HepG2 (cell line): ENCODE measurements around the gene JAK1. TPM values are rescaled to one million over a fixed set of nuclear protein-coding genes. Genes with fewer than 3 reads are reported as not detected.

Experiments
- ATAC-seq: fragments of 200-7000 bp; cut with Tn5 transposase; 3 replicates; pipeline ENCODE4 v1.9.1; 2020; ENCODE audit warnings: mild to moderate bottlenecking, moderate library complexity
- BruUV-seq: library from RNA; stranded (reverse); fragments of 400-500 nt; replicated peaks from 2 replicates; lab custom pipeline; 2021; lab: Mats Ljungman, UMichigan
- CTCF ChIA-PET: fragments of 300-600 bp; formaldehyde crosslinking; extraction: SDS; loops from one replicate; lab custom pipeline; 2021; ENCODE audit warnings: low total read pairs, inconsistent platforms, low intra/inter-chr PET ratio; lab: Yijun Ruan, JAX
- POLR2A ChIA-PET: fragments of 350-600 bp; sonication (Branson Sonifier 250); formaldehyde crosslinking; loops from one replicate; lab custom pipeline; 2020; ENCODE audit warnings: antibody characterized with exemption, inconsistent platforms; lab: Yijun Ruan, JAX
- DNase-seq: peaks from one replicate; pipeline ENCODE4 v3.0.0-alpha.2; 2015; ENCODE audit warnings: low spot score
- FAIRE-seq: peaks from 3 replicates; lab custom pipeline; 2011; peaks lifted over from hg19 to GRCh38; lab: Jason Lieb, UNC
- H2AFZ ChIP-seq: one replicate; pipeline ENCODE4 v1.6.1; 2011; ENCODE audit warnings: low read length, inconsistent platforms
- H3K27ac ChIP-seq: fragments of 300-600 bp; 3 replicates; pipeline ENCODE4 v1.8.0; 2011; ENCODE audit warnings: mixed run types, mild to moderate bottlenecking, mixed read lengths, low read length, inconsistent platforms; ENCODE audit not compliant: insufficient read depth; ENCODE audit errors: extremely low read length
- H3K27me3 ChIP-seq, 2 experiments: fragments of 200-600 bp in 1 of 2; 2 replicates in 1 of 2; 3 replicates in 1 of 2; pipeline versions ENCODE4 v1.6.0 to v1.8.0; 2011; ENCODE audit warnings: low read length in 2 of 2, mild to moderate bottlenecking in 2 of 2, moderate library complexity in 2 of 2, inconsistent platforms in 1 of 2; ENCODE audit not compliant: insufficient read depth in 2 of 2, control insufficient read depth in 1 of 2
- H3K36me3 ChIP-seq, 2 experiments: fragments of 200-600 bp in 1 of 2; replicated peaks in 1 of 2; 2 replicates in 1 of 2; 3 replicates in 1 of 2; pipeline versions ENCODE4 v1.5.1 to v1.8.0; 2011; ENCODE audit warnings: low read length in 2 of 2, inconsistent platforms in 1 of 2; ENCODE audit not compliant: insufficient read depth in 2 of 2, control insufficient read depth in 1 of 2
- H3K4me1 ChIP-seq: 2 replicates; pipeline ENCODE4 v1.5.1; 2012; ENCODE audit warnings: low read length, inconsistent platforms; ENCODE audit not compliant: insufficient read depth
- H3K4me2 ChIP-seq: 2 replicates; pipeline ENCODE4 v1.6.0; 2011; ENCODE audit warnings: low read depth, low read length, inconsistent platforms
- H3K4me3 ChIP-seq, 3 experiments: fragments of 200-600 bp in 1 of 3; sonication (generic), shearing (Covaris generic) in 1 of 3; replicated peaks in 1 of 3; 2 replicates each; pipeline ENCODE4 v1.5.1; 2011 to 2016; ENCODE audit warnings: low read length in 3 of 3, inconsistent platforms in 2 of 3, low read depth in 2 of 3, mild to moderate bottlenecking in 2 of 3, control low read depth in 1 of 3, mixed read lengths in 1 of 3; ENCODE audit not compliant: insufficient read depth in 1 of 3
- H3K79me2 ChIP-seq: one replicate; pipeline ENCODE4 v1.6.1; 2011; ENCODE audit warnings: low read length, inconsistent platforms; ENCODE audit not compliant: insufficient read depth
- H3K9ac ChIP-seq: 2 replicates; pipeline ENCODE4 v1.6.0; 2011; ENCODE audit warnings: mild to moderate bottlenecking, low read depth, low read length, inconsistent platforms; ENCODE audit not compliant: insufficient read depth
- H3K9me3 ChIP-seq: 2 replicates; pipeline ENCODE4 v1.5.1; 2012; ENCODE audit warnings: mild to moderate bottlenecking, low read length
- H4K20me1 ChIP-seq: 2 replicates; pipeline ENCODE4 v1.6.0; 2011; ENCODE audit warnings: inconsistent platforms, mild to moderate bottlenecking, low read length, moderate library complexity; ENCODE audit not compliant: insufficient read depth
- ATF7-NPFF ChIP-seq: sonication (generic); formaldehyde crosslinking; IDR thresholded peaks from 2 replicates; pipeline ENCODE4 v1.8.1; 2023; ENCODE audit warnings: mild to moderate bottlenecking, low read depth, missing genetic modification reagents, moderate library complexity
- CEBPB ChIP-seq: IDR thresholded peaks from 2 replicates; pipeline ENCODE4 v1.6.1; 2011; ENCODE audit warnings: low read depth, low read length, improper control_type of control experiment, borderline replicate concordance
- CENPX ChIP-seq: sonication (generic); formaldehyde crosslinking; IDR thresholded peaks from 2 replicates; pipeline ENCODE4 v1.9.0; 2021; ENCODE audit warnings: mild to moderate bottlenecking, missing genetic modification reagents, moderate library complexity
- FOSL2 ChIP-seq: sonication (generic); formaldehyde crosslinking; IDR thresholded peaks from 2 replicates; pipeline ENCODE4 v1.4.0; 2020; ENCODE audit warnings: missing genetic modification reagents
- FOXP1 ChIP-seq, 2 experiments: fragments of 450-650 bp in 1 of 2; IDR thresholded peaks; 2 replicates each; pipeline ENCODE4 v1.6.1; 2017 to 2018; ENCODE audit warnings: antibody characterized with exemption in 1 of 2
- LCORL ChIP-seq, 2 experiments: fragments of 450-650 bp in 1 of 2; sonication (generic) in 1 of 2; formaldehyde crosslinking in 1 of 2; IDR thresholded peaks; 2 replicates each; pipeline versions ENCODE4 v1.5.0 to v1.6.1; 2017 to 2020; ENCODE audit warnings: antibody characterized with exemption in 1 of 2, missing genetic modification reagents in 1 of 2
- MIER2 ChIP-seq: IDR thresholded peaks from 2 replicates; pipeline ENCODE4 v1.6.1; 2016; ENCODE audit warnings: missing biosample characterization, missing genetic modification reagents
- PPARG ChIP-seq: conservative IDR thresholded peaks from 2 replicates; pipeline ENCODE4 v1.6.1; 2016; ENCODE audit warnings: missing biosample characterization, missing genetic modification reagents
- ZBTB20 ChIP-seq: sonication (generic); formaldehyde crosslinking; IDR thresholded peaks from 2 replicates; pipeline ENCODE4 v1.8.1; 2023; ENCODE audit warnings: missing genetic modification reagents, low read depth, mild to moderate bottlenecking, borderline replicate concordance
- ZNF333 ChIP-seq: sonication (generic); formaldehyde crosslinking; IDR thresholded peaks from 2 replicates; pipeline ENCODE4 v1.4.0; 2020; ENCODE audit warnings: mild to moderate bottlenecking, missing genetic modification reagents, borderline replicate concordance
- ZSCAN22 ChIP-seq: sonication (generic); formaldehyde crosslinking; IDR thresholded peaks from 2 replicates; pipeline ENCODE4 v1.4.0; 2020; ENCODE audit warnings: mild to moderate bottlenecking, missing genetic modification reagents
- WGBS: methylation state at CpG from one replicate; pipeline ENCODE4 v1.1.6; 2017; ENCODE audit warnings: low lambda C conversion rate; 5-methylcytosine and 5-hydroxymethylcytosine counted together
- in situ Hi-C: cut with HindIII; loops from 2 replicates; pipeline ENCODE4 v1.10.0; 2017; ENCODE audit warnings: low pct_unique_long_range_greater_than_20kb; ENCODE audit not compliant: extremely low pct_ligation_motif_present
- intact Hi-C: fragments of 100-400 bp; cut with micrococcal nuclease; formaldehyde crosslinking; loops from one replicate; pipeline ENCODE4 v1.10.0; 2022; ENCODE audit not compliant: unreplicated experiment
- polyA plus RNA-seq, 8 experiments: library from polyadenylated mRNA; depleted of rRNA in 3 of 8; stranded (reverse) in 7 of 8; unstranded in 1 of 8; fragments of >200 nt; fragmentation: Illumina TruSeq in 4 of 8; extraction: Trizol in 4 of 8; gene quantifications; 2 replicates each; pipeline versions ENCODE4 v1.2.1 to v1.2.3, GENCODE V29; 2011 to 2016; ENCODE audit warnings: low read depth in 4 of 8, missing spikeins in 1 of 8, mixed read lengths in 1 of 8; ENCODE audit not compliant: insufficient read depth in 1 of 8
- total RNA-seq, 5 experiments: library from RNA; depleted of rRNA; stranded (reverse); fragments of >200 nt; fragmentation: Illumina TruSeq; extraction: Trizol; gene quantifications; 2 replicates each; pipeline ENCODE4 v1.2.3, GENCODE V29; 2016; ENCODE audit warnings: low read depth in 1 of 5
- TF ChIP-seq, protein P1 (sequence below): sonication (generic); formaldehyde crosslinking; IDR thresholded peaks from 2 replicates; pipeline ENCODE4 v1.4.0; 2020; ENCODE audit warnings: missing genetic modification reagents
- TF ChIP-seq, protein P2 (sequence below): sonication (generic); formaldehyde crosslinking; IDR thresholded peaks from 2 replicates; pipeline ENCODE4 v1.4.0; 2020; ENCODE audit warnings: missing genetic modification reagents
- TF ChIP-seq, protein P3 (sequence below): IDR thresholded peaks from 2 replicates; pipeline ENCODE4 v1.6.1; 2016; ENCODE audit warnings: low read depth, borderline replicate concordance

The JAK1 gene
- total and polyA plus RNA-seq, 2 of the 13 experiments (the other 11 are each of a cell fraction or from before 2014, with no cell fraction given), result 23.9 to 42.4 TPM

DNA sequence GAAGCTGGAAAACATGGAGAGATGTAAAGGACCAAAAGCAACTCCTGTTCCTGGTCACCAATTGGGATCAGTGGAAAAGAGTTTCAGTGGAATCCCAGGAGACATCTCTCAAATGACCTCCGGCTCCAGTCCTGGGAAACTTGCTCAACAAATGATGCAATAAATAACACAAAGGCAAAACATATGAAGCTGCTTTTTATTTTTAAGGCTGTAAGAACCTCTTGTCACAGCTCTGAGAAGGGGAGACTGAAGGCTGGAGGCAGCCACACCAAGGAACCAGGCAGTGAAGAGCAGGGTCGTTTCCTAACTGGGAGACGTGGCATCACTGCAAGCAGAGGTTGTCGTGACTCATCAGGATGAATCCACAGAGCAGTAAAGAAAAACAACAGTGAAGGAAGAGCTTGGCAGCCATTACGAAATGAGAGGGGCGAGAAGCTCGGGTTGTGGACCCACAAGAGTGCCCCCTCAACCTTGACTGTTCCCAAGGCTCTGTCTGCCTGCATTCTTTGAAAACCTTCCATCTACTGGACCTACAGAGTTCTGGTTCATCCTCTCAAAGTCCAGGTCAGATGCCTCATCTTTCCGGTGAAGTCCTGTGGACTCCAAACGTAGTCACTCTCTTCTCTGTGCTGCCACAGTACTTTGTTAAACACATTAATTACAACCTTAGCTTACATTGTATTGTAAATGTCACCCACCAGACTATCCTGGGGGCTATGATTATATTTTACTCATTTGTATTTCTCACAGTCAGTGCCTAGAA is 32.1 kb downstream of the JAK1 start:
- peak overlapping the region; percentile 63 for H3K27ac ChIP-seq
- ATAC-seq (peak; percentile 90), FAIRE-seq (no peak), DNase-seq (peak; percentile 61)
- 16% methylated on average over 9 of the region's 9 CpGs for WGBS
- BruUV-seq, result no TSS peak
- H4K20me1 ChIP-seq, result no peaks in the 10 kb centered on the region
- H3K27me3 ChIP-seq, result no peaks in the 10 kb centered on the region
- in situ Hi-C loops, result no loop called here
- peaks cover 63% of the 10 kb centered on the region for H3K79me2 ChIP-seq
- H3K9me3 ChIP-seq, result no peaks in the 10 kb centered on the region
- peak overlapping the region; percentile 71 for H3K4me2 ChIP-seq
- POLR2A ChIA-PET, result interaction anchor here (0.8 to 1.3 kb wide), 6 partner anchors 11 to 32 kb away, joined by 3 to 7 read pairs (median 3); partner anchors contain the start of gene JAK1
- H3K4me3 ChIP-seq, result peak overlapping the region; percentile 27 to 45 (median 34); a peak in 5 of 6 replicates
- peak overlapping the region; percentile 39; the same call in 1 of the 2 replicates for H3K9ac ChIP-seq
- H2AFZ ChIP-seq, result no peak overlapping the region
- H3K4me1 ChIP-seq, result peaks cover 43% of the 10 kb centered on the region
- intact Hi-C loops, result no loop called here
- H3K36me3 ChIP-seq, result no peaks in the 10 kb centered on the region
- CTCF ChIA-PET, result no interaction called here
- TF ChIP-seq FOXP1 (IDR thresholded peaks at IDR 0.05), result no peak
- TF ChIP-seq FOXP1 (CRISPR knock-in tag; IDR thresholded peaks at IDR 0.05), result peak; percentile 18; the same call in 1 of the 2 replicates
- no peak for TF ChIP-seq CENPX
- TF ChIP-seq ZBTB20, result no peak
- TF ChIP-seq ZNF333 (CRISPR knock-in tag), result no peak
- TF ChIP-seq FOSL2 (CRISPR knock-in tag), result peak; percentile 95
- TF ChIP-seq, protein P1, sequence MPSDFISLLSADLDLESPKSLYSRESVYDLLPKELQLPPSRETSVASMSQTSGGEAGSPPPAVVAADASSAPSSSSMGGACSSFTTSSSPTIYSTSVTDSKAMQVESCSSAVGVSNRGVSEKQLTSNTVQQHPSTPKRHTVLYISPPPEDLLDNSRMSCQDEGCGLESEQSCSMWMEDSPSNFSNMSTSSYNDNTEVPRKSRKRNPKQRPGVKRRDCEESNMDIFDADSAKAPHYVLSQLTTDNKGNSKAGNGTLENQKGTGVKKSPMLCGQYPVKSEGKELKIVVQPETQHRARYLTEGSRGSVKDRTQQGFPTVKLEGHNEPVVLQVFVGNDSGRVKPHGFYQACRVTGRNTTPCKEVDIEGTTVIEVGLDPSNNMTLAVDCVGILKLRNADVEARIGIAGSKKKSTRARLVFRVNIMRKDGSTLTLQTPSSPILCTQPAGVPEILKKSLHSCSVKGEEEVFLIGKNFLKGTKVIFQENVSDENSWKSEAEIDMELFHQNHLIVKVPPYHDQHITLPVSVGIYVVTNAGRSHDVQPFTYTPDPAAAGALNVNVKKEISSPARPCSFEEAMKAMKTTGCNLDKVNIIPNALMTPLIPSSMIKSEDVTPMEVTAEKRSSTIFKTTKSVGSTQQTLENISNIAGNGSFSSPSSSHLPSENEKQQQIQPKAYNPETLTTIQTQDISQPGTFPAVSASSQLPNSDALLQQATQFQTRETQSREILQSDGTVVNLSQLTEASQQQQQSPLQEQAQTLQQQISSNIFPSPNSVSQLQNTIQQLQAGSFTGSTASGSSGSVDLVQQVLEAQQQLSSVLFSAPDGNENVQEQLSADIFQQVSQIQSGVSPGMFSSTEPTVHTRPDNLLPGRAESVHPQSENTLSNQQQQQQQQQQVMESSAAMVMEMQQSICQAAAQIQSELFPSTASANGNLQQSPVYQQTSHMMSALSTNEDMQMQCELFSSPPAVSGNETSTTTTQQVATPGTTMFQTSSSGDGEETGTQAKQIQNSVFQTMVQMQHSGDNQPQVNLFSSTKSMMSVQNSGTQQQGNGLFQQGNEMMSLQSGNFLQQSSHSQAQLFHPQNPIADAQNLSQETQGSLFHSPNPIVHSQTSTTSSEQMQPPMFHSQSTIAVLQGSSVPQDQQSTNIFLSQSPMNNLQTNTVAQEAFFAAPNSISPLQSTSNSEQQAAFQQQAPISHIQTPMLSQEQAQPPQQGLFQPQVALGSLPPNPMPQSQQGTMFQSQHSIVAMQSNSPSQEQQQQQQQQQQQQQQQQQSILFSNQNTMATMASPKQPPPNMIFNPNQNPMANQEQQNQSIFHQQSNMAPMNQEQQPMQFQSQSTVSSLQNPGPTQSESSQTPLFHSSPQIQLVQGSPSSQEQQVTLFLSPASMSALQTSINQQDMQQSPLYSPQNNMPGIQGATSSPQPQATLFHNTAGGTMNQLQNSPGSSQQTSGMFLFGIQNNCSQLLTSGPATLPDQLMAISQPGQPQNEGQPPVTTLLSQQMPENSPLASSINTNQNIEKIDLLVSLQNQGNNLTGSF, result no peak
- no peak for TF ChIP-seq ATF7-NPFF (CRISPR knock-in tag)
- TF ChIP-seq, protein P2, sequence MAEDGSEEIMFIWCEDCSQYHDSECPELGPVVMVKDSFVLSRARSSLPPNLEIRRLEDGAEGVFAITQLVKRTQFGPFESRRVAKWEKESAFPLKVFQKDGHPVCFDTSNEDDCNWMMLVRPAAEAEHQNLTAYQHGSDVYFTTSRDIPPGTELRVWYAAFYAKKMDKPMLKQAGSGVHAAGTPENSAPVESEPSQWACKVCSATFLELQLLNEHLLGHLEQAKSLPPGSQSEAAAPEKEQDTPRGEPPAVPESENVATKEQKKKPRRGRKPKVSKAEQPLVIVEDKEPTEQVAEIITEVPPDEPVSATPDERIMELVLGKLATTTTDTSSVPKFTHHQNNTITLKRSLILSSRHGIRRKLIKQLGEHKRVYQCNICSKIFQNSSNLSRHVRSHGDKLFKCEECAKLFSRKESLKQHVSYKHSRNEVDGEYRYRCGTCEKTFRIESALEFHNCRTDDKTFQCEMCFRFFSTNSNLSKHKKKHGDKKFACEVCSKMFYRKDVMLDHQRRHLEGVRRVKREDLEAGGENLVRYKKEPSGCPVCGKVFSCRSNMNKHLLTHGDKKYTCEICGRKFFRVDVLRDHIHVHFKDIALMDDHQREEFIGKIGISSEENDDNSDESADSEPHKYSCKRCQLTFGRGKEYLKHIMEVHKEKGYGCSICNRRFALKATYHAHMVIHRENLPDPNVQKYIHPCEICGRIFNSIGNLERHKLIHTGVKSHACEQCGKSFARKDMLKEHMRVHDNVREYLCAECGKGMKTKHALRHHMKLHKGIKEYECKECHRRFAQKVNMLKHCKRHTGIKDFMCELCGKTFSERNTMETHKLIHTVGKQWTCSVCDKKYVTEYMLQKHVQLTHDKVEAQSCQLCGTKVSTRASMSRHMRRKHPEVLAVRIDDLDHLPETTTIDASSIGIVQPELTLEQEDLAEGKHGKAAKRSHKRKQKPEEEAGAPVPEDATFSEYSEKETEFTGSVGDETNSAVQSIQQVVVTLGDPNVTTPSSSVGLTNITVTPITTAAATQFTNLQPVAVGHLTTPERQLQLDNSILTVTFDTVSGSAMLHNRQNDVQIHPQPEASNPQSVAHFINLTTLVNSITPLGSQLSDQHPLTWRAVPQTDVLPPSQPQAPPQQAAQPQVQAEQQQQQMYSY, result 0 out of 2 replicates have a peak, but pooled peaks have one; percentile 40
- no peak for TF ChIP-seq MIER2
- TF ChIP-seq PPARG (CRISPR knock-in tag), result no peak
- no peak for TF ChIP-seq ZSCAN22 (CRISPR knock-in tag)
- no peak for TF ChIP-seq LCORL (IDR thresholded peaks at IDR 0.05)
- TF ChIP-seq LCORL (CRISPR knock-in tag; IDR thresholded peaks at IDR 0.05), result peak; percentile 37; the same call in 1 of the 2 replicates
- TF ChIP-seq, protein P3, sequence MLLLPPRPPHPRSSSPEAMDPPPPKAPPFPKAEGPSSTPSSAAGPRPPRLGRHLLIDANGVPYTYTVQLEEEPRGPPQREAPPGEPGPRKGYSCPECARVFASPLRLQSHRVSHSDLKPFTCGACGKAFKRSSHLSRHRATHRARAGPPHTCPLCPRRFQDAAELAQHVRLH, result 0 out of 2 replicates have a peak, but pooled peaks have one; percentile 20
- TF ChIP-seq CEBPB, result peak; percentile 76
